DMS153 treated with DMSO at 0.1 percent for 48 hours (cell line): ENCODE data around the gene NCOR2.
"Not testable (repeated sequence)": the region's sequence is repeated elsewhere in the genome, so short reads cannot be mapped to it uniquely, and the experiment has no call there.

Experiments used
- DNase-seq: peaks from one replicate; lab custom pipeline; 2025; ENCODE audit not compliant: unreplicated experiment; lab: John Stamatoyannopoulos, UW

The NCOR2 gene

GRCh38 chr12:124601706-124602105 lies 34.3 kb upstream of the NCOR2 start:
- DNase-seq = no peak

GRCh38 chr12:124599074-124599999 lies 31.9 kb upstream of the NCOR2 start:
- DNase-seq = no peak

DNA sequence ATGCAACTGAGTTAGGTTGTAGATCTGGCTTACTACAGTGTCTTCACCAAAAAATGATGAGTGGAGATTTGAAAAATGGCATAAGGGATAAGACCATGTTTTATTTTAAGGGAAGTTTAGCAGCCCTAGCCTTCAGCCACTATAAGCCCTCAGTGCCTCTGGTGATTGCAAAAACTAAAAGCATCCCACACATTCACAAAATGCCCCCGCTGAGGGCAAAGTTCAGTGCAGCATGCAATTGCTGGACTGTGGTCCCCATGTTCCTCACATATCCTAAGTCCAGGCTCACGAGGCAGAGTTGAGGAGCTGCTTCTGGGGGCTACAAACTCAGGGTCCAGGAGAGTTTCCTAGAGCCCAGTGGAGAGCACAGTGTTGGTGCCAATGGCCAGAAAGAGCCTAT lies 29.6 kb upstream of the NCOR2 start:
- DNase-seq = no peak

GRCh38 chr12:124595444-124595843 lies 28.0 kb upstream of the NCOR2 start:
- no peak for DNase-seq

- no peak for DNase-seq
Measured at GRCh38 chr12:124594851-124595250, 27.4 kb upstream of the NCOR2 start.

DNA sequence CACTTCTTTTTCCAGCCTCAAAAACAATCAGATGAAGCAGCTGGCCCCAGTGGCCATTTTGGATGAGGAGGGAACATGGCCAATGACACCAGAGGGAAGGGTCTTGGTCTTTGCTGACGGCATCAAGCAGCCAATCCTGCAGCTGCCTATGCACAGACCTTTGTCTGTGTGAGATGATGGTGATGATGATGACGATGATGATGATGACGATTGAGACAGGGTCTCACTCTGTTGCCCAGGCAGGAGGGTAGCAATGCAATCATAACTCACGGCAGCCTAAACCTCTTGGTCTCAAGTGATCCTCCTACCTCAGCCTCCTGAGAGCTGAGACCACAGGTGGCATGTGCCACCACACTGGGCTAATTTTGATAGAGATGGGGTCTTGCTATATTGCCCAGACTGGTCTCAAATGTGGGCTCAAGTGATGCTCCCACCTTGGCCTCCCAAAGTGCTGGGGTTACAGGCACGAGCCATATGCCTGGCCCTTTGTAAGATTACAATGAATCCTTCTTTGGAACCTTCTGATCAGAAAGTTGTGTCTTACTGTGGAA lies 26.5 kb upstream of the NCOR2 start:
- DNase-seq = no peak

GRCh38 chr12:124593176-124593575 lies 25.8 kb upstream of the NCOR2 start:
- DNase-seq = no peak

DNA sequence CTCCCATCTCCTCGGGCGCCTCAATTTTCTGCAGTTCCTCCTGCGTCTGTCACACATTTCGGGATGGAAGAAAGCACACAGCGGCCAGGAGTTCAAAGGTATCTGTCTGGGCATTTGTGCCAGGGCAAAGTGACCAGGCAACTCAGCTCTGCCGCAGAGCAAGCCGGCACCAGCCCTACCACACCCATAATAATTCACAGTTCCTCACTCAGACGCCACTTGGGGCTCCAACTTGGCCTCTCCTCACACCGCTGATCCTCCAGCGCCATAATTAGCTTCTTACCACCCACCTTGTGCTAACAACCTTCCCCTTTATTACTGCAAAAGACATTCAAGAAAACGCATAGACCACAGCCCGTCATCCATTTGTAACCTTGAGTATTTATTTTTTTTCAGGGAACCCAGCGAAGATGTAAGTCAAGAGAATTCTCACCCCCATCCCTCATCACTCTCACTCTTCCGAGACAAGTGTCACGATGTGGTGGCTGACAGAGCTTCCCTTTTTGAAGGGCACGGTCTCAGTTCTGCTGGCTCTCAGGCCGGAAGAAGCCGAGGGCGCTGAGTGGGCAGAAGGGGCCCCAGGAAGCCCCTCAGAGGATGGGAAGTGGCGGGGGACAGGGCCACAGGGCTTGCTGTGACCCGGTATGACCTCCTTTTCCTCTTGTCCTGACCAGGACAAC lies 25.2 kb upstream of the NCOR2 start:
- DNase-seq = no peak

GRCh38 chr12:124592050-124592449 lies 24.6 kb upstream of the NCOR2 start:
- no peak for DNase-seq

GRCh38 chr12:124590447-124590846 lies 23.0 kb upstream of the NCOR2 start:
- DNase-seq = no peak

DNA sequence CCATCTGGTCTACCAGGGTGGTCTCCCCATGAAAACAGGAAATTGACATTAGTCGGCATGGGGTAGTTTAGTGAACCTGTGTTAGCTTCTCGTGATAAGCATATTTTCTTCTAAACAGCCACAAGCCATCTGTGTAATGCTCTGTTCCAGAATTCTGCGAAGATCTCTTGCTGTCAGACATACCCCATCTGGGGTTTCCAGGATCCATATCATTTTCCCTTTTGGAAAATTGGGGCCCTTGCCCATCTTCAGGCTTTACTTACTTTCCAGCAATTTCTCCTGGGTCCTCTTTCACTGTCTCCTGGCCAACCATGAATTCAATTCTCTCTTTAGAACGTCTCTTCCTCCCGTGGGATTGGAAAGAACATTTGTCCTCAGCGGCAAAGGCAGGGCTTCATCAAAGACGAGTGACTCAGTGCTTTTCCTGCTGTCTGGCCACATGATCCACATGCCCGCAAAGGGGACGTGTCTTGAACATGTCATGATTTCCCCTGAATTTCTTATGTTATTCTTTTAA lies 21.4 kb upstream of the NCOR2 start:
- DNase-seq = no peak

GRCh38 chr12:124588018-124588634 lies 20.7 kb upstream of the NCOR2 start:
- DNase-seq = no peak

DNA sequence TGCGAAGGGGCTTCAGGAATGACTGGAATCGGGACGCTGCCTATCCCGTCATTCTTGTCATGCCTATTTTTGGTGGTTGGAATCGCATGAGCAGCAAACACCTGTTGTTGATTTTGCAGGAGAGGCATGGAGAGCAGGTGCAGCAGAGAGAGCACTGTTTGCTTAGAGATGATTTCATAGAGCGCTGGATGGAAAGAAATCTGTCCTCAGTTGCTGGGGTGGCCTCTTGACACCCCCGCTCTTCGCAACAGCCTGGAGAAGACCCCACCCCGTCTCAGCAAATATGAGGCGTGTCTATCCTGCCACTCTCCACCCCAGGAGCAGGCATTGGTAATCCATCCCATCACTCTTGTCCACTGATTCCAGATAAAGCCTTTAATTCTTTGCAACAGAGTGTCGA lies 19.3 kb upstream of the NCOR2 start:
- peak; percentile 85 for DNase-seq

DNA sequence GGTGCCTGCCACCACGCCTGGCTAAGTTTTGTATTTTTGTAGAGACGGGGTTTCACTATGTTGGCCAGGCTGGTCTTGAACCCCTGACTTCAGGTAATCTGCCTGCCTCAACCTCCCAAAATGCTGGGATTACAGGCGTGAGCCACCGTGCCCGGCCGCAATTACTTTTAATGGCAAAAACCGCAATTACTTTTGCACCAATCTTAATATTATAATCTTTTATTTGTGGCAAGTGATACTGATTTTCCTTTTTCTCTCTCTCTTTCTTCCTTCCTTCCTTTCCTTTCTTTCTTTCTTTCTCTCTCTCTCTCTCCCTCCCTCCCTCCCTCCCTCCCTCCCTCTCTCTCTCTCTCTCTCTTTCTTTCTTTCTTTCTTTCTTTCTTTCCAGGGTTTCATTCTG lies 17.1 kb upstream of the NCOR2 start:
- DNase-seq = not testable (repeated sequence)

GRCh38 chr12:124583854-124584253 lies 16.4 kb upstream of the NCOR2 start:
- no peak for DNase-seq

DNA sequence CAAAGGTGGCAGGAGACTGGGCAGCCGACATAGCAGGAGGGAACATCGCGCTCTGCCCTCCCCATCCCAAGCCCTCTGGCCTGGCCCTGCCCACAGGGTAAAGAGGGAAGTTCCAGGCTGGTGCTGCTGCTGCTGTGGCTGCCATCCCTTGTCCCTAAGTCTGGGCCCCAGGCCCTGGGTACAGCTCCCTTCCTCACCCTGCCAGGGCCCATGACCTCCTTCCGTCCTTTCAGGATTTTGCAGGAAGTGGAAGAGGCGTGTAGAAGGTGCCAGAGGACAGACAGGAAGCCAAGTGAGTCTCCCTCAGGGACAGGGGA lies 14.7 kb upstream of the NCOR2 start:
- DNase-seq = peak; percentile 34

- peak; percentile 68 for DNase-seq
Measured at GRCh38 chr12:124581307-124582107, 14.1 kb upstream of the NCOR2 start.

DNA sequence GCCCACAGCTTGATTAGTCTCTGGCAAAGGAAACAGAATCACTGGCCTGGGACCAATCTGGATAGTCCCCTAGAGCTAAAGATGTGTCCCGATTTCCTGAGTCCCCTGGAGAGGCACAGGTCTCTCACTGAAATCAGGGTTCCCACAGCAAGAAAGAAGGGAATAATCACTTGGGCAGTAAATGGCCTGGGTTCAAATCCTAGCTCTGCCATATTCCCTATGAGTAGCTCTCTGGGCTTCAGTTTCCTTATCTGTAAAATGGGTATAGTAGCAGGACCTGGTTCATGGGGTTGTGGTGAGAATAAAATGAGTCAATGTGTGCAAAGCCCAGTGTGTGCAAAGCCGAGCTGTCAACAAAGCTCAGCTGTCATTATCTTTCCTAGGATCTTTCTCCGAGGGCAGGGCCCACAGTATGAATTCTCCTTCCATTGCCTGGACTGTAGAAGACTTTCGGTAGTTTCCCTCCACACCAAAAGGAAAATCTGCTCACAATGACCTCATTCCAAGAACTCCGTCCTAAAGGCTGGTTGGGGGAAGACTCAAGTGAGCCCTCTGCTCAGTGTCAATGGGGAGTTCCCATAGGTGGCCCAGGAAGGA lies 12.6 kb upstream of the NCOR2 start:
- no peak for DNase-seq

DNA sequence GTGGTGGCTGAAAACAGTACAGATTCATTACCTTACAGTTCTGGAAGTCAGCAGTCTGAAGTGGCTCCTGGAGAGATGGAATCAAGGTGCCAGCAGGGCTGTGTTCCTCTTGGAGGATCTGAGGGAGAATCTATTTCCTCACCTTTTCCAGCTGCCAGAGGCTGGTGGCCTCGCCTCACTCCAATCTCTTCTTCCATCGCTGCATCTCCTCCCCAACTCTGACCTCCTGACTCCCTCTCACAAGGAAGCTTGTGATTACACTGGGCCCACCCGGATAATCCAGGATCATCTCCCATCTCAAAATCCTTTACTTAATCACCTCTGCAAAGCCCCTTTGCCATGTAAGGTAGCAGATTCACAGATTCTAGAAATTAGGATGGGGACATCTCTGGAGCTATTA lies 11.4 kb upstream of the NCOR2 start:
- no peak for DNase-seq

DNA sequence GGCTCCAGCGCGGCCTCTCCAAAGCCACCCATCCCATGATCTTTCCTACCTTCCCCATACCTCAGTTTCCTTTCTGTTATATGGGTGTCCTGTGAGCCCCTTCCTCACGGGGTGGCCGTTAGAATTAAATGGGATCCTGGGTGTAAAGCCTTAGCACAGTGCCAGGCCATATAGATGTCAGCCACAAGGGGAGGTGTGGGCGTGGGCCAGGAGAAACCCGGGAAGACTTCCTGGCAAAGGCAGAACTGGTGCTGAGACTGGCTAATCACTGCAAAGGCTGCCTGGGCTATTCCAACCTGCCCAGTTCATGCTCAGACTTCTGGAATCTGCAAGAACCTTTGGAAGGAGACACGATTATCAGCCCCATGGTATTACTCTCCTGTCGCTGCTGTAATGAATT lies 11.0 kb upstream of the NCOR2 start:
- DNase-seq = no peak
